Measurements from ENCODE around the gene TMEM234. TPM values are rescaled to one million over a fixed set of nuclear protein-coding genes. Genes with fewer than 3 reads are reported as not detected.

The TMEM234 gene
- total and polyA plus RNA-seq, 2 of the 13 experiments (the other 11 are each of a cell fraction or from before 2014, with no cell fraction given): 6.1 to 9.0 TPM

DNA sequence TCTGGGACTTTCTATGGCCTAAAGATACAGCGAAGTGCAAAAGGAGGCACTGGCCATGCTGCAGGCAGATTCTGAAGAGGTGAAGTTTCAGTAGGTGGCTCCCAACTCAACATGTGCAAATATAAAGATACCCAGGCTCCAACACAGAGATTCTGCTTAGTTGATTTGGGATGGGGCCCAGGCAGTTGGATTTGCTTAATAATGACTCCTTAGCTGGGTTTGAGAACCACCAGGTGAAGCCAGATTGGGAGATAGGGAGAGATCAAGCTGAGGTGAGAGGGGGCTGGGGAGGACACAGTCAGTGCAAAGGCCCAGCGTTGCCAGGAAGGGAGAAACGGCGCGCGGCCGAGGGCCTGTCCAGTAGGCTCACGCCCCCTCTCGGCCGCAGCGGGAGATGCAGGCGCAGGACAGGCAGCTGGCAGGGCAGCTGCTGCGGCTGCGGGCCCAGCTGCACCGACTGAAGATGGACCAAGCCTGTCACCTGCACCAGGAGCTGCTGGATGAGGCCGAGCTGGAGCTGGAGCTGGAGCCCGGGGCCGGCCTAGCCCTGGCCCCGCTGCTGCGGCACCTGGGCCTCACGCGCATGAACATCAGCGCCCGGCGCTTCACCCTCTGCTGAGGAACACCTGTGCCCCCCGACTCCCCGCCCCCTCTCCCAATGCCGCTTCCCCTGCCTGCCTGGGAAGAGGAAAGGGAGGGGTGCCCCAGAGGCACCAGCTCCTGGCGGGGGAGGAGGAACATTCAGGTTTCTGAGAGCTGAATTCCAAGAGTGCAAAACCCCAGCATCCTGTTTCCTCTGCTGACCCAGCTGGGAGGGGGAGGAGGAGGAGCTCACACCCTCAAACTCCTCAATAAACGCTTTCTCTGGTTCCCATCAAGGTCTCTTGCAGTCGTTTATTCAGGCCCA lies 26.1 kb upstream of the TMEM234 start (continued):
- TF ChIP-seq, protein P1, sequence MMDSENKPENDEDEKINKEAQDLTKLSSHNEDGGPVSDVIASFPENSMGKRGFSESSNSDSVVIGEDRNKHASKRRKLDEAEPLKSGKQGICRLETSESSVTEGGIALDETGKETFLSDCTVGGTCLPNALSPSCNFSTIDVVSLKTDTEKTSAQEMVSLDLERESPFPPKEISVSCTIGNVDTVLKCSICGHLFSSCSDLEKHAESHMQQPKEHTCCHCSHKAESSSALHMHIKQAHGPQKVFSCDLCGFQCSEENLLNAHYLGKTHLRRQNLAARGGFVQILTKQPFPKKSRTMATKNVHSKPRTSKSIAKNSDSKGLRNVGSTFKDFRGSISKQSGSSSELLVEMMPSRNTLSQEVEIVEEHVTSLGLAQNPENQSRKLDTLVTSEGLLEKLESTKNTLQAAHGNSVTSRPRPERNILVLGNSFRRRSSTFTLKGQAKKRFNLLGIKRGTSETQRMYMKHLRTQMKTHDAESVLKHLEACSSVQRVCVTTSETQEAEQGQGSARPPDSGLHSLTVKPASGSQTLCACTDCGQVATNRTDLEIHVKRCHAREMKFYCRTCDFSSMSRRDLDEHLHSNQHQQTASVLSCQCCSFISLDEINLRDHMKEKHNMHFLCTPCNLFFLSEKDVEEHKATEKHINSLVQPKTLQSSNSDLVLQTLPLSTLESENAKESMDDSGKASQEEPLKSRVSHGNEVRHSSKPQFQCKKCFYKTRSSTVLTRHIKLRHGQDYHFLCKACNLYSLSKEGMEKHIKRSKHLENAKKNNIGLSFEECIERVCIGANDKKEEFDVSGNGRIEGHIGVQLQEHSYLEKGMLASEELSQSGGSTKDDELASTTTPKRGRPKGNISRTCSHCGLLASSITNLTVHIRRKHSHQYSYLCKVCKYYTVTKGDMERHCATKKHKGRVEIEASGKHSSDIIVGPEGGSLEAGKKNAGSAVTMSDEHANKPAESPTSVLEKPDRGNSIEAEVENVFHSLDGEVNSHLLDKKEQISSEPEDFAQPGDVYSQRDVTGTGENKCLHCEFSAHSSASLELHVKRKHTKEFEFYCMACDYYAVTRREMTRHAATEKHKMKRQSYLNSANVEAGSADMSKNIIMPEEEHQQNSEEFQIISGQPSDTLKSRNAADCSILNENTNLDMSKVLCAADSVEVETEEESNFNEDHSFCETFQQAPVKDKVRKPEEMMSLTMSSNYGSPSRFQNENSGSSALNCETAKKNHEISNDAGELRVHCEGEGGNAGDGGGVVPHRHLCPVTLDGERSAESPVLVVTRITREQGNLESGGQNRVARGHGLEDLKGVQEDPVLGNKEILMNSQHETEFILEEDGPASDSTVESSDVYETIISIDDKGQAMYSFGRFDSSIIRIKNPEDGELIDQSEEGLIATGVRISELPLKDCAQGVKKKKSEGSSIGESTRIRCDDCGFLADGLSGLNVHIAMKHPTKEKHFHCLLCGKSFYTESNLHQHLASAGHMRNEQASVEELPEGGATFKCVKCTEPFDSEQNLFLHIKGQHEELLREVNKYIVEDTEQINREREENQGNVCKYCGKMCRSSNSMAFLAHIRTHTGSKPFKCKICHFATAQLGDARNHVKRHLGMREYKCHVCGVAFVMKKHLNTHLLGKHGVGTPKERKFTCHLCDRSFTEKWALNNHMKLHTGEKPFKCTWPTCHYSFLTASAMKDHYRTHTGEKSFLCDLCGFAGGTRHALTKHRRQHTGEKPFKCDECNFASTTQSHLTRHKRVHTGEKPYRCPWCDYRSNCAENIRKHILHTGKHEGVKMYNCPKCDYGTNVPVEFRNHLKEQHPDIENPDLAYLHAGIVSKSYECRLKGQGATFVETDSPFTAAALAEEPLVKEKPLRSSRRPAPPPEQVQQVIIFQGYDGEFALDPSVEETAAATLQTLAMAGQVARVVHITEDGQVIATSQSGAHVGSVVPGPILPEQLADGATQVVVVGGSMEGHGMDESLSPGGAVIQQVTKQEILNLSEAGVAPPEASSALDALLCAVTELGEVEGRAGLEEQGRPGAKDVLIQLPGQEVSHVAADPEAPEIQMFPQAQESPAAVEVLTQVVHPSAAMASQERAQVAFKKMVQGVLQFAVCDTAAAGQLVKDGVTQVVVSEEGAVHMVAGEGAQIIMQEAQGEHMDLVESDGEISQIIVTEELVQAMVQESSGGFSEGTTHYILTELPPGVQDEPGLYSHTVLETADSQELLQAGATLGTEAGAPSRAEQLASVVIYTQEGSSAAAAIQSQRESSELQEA (CRISPR knock-in tag; IDR thresholded peaks at IDR 0.05; ENCODE audit: not compliant biosample characterization): no peak
- TF ChIP-seq GABPA (IDR thresholded peaks at IDR 0.05; ENCODE audit: low read depth, low read length) (no peak), GABPA (CRISPR knock-in tag; IDR thresholded peaks at IDR 0.05; ENCODE audit: low read depth) (0 out of 2 replicates have a peak, but pooled peaks have one; percentile 10), ZBTB21 (CRISPR knock-in tag; IDR thresholded peaks at IDR 0.05) (no peak), PAF1 (CRISPR knock-in tag; IDR thresholded peaks at IDR 0.05) (no peak), HDAC2 (CRISPR knock-in tag; IDR thresholded peaks at IDR 0.05) (peak; percentile 68; the same call in 1 of the 2 replicates), RXRA (CRISPR knock-in tag; IDR thresholded peaks at IDR 0.05) (peak; percentile 50; the same call in 1 of the 2 replicates), ZNF138 (CRISPR knock-in tag; IDR thresholded peaks at IDR 0.05; ENCODE audit: low read depth) (no peak), ZNF614 (CRISPR knock-in tag; IDR thresholded peaks at IDR 0.05; ENCODE audit: borderline replicate concordance) (peak; percentile 45; the same call in 1 of the 2 replicates), REL (CRISPR knock-in tag; conservative IDR thresholded peaks at IDR 0.05) (0 out of 2 replicates have a peak, but pooled peaks have one; percentile 56), HNRNPK (IDR thresholded peaks at IDR 0.05; ENCODE audit: low read depth, low read length, poor library complexity, severe bottlenecking) (peak; percentile 86), RBM39 (IDR thresholded peaks at IDR 0.05; ENCODE audit: low read depth, low read length, poor library complexity, severe bottlenecking) (peak; percentile 71), SALL1 (CRISPR knock-in tag; IDR thresholded peaks at IDR 0.05) (peak; percentile 73)
- TF ChIP-seq, protein P2, sequence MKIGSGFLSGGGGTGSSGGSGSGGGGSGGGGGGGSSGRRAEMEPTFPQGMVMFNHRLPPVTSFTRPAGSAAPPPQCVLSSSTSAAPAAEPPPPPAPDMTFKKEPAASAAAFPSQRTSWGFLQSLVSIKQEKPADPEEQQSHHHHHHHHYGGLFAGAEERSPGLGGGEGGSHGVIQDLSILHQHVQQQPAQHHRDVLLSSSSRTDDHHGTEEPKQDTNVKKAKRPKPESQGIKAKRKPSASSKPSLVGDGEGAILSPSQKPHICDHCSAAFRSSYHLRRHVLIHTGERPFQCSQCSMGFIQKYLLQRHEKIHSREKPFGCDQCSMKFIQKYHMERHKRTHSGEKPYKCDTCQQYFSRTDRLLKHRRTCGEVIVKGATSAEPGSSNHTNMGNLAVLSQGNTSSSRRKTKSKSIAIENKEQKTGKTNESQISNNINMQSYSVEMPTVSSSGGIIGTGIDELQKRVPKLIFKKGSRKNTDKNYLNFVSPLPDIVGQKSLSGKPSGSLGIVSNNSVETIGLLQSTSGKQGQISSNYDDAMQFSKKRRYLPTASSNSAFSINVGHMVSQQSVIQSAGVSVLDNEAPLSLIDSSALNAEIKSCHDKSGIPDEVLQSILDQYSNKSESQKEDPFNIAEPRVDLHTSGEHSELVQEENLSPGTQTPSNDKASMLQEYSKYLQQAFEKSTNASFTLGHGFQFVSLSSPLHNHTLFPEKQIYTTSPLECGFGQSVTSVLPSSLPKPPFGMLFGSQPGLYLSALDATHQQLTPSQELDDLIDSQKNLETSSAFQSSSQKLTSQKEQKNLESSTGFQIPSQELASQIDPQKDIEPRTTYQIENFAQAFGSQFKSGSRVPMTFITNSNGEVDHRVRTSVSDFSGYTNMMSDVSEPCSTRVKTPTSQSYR (CRISPR knock-in tag; IDR thresholded peaks at IDR 0.05; ENCODE audit: borderline replicate concordance): peak; percentile 56; the same call in 1 of the 2 replicates
- TF ChIP-seq, protein P3, sequence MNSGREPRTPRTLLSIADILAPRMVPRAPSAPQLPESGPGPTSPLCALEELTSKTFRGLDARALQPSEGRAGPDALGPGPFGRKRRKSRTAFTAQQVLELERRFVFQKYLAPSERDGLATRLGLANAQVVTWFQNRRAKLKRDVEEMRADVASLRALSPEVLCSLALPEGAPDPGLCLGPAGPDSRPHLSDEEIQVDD (CRISPR knock-in tag; IDR thresholded peaks at IDR 0.05; ENCODE audit: borderline replicate concordance): no peak
- TF ChIP-seq, protein P4, sequence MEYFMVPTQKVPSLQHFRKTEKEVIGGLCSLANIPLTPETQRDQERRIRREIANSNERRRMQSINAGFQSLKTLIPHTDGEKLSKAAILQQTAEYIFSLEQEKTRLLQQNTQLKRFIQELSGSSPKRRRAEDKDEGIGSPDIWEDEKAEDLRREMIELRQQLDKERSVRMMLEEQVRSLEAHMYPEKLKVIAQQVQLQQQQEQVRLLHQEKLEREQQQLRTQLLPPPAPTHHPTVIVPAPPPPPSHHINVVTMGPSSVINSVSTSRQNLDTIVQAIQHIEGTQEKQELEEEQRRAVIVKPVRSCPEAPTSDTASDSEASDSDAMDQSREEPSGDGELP (IDR thresholded peaks at IDR 0.05; ENCODE audit: borderline replicate concordance, low read depth): peak; percentile 73; the same call in 1 of the 2 replicates
